HG03439 (cell line): ENCODE results near the gene STK32B.

Source experiments
- ATAC-seq: cut with Tn5 transposase; IDR thresholded peaks from one replicate; pipeline ENCODE4 v1.9.1; 2021; ENCODE audit warnings: mild to moderate bottlenecking, moderate library complexity; ENCODE audit not compliant: unreplicated experiment

Gene STK32B

GRCh38 chr4:5503336-5503936, 452.2 kb downstream of the STK32B start:
- no peak for ATAC-seq

GRCh38 chr4:5504486-5504885, 453.2 kb downstream of the STK32B start:
- ATAC-seq: no peak

- no peak for ATAC-seq
Observed at GRCh38 chr4:5510504-5510903, 459.2 kb downstream of the STK32B start.

GRCh38 chr4:5511791-5512190, 460.5 kb downstream of the STK32B start:
- ATAC-seq: no peak

- ATAC-seq: no peak
Observed at GRCh38 chr4:5515646-5516045, 464.4 kb downstream of the STK32B start.

- no peak for ATAC-seq
Observed at GRCh38 chr4:5517372-5517771, 466.1 kb downstream of the STK32B start.

- ATAC-seq: no peak
Observed at GRCh38 chr4:5524446-5525299, 473.4 kb downstream of the STK32B start.

GRCh38 chr4:5526080-5526846, 475.0 kb downstream of the STK32B start:
- ATAC-seq: no peak

- no peak for ATAC-seq
Observed at GRCh38 chr4:5527211-5527610, 475.9 kb downstream of the STK32B start.

GRCh38 chr4:5528031-5528436, 476.8 kb downstream of the STK32B start:
- no peak for ATAC-seq

GRCh38 chr4:5532100-5532499, 480.8 kb downstream of the STK32B start:
- no peak for ATAC-seq

- ATAC-seq: no peak
Observed at GRCh38 chr4:5539584-5539983, 488.3 kb downstream of the STK32B start.

- ATAC-seq: no peak
Observed at GRCh38 chr4:5541169-5541568, 489.9 kb downstream of the STK32B start.

- ATAC-seq: no peak
Observed at GRCh38 chr4:5543681-5544080, 492.4 kb downstream of the STK32B start.

- ATAC-seq: no peak
Observed at GRCh38 chr4:5544762-5545161, 493.5 kb downstream of the STK32B start.

GRCh38 chr4:5545271-5545670, 494.0 kb downstream of the STK32B start:
- no peak for ATAC-seq

GRCh38 chr4:5547651-5548249, 496.5 kb downstream of the STK32B start:
- no peak for ATAC-seq
